HG03095 (cell line): ENCODE data around the gene DNAJC5.
"Not testable (repeated sequence)": the region's sequence is repeated elsewhere in the genome, so short reads cannot be mapped to it uniquely, and the experiment has no call there.

ENCODE experiments used
- ATAC-seq: cut with Tn5 transposase; IDR thresholded peaks from one replicate; pipeline ENCODE4 v1.9.1; 2021; ENCODE audit warnings: moderate library complexity; ENCODE audit not compliant: unreplicated experiment

Gene DNAJC5

GRCh38 chr20:63903796-63904561 lies 9.1 kb downstream of the DNAJC5 start:
- no peak for ATAC-seq

- ATAC-seq: no peak
Observed at GRCh38 chr20:63908008-63908682, 13.2 kb downstream of the DNAJC5 start.

- ATAC-seq: no peak
Observed at GRCh38 chr20:63911176-63911575, 16.2 kb downstream of the DNAJC5 start.

- ATAC-seq: no peak
Observed at GRCh38 chr20:63913768-63914167, 18.8 kb downstream of the DNAJC5 start.

DNA sequence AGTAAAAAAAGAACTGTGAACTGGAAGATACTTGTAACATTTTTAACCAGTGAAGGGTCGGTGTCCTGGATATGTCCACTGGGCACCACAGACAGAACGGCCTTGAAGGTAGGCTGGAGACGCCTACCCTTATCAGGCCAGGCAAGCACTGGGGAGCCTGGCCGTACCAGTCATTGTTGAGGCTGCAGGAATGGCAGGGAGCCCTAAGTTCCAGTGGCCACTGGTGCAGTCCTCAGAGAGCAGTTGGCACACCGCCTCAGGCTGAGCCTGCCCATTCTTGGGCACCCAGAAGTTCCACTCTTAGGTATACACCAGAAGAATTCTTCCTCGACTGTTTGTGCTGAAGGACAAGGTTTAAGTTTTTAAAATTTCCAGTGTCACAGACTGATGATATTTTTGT lies 20.5 kb downstream of the DNAJC5 start:
- no peak for ATAC-seq

DNA sequence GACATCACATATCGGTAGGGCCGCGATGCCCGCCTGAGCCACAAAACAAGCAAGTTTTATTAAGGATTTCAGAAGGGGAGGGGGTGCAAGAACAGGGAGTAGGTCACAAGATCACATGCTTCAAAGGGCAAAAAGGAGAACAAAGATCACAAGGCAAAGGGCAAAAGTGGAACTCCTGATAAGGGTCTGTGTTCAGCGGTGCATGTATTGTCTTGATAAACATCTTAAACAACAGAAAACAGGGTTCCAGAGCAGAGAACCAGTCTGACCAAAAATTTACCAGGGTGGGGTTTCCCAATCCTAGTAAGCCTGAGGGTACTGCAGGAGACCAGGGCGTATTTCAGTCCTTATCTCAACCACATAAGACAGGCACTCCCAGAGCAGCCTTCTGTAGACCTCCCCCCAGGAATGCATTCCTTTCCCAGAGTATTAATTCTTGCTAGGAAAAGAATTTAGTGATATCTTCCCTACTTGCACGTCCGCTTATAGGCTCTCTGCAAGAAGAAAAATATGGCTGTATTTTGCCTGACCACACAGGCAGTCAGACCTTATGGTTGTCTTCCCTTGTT lies 21.5 kb downstream of the DNAJC5 start:
- ATAC-seq: not testable (repeated sequence)

DNA sequence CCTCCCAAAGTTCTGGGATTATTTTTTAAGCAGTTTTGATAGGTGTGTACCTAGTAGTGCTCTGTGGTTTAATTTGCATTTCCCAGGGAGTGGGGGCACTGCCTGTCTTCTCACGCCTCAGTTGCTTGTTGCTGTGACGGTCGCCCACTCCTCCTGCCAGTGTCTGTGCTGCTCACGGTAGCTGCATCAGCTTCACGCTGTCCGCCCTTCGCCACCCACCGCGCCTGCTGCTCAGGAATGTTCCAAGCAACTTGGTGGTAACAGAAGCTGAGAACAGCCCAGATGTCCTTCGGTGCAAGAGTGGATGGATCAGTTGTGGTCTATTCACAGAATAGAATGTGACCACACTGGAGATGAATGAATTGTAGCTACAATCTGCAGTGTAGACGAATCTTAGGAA lies 22.9 kb downstream of the DNAJC5 start:
- no peak for ATAC-seq

DNA sequence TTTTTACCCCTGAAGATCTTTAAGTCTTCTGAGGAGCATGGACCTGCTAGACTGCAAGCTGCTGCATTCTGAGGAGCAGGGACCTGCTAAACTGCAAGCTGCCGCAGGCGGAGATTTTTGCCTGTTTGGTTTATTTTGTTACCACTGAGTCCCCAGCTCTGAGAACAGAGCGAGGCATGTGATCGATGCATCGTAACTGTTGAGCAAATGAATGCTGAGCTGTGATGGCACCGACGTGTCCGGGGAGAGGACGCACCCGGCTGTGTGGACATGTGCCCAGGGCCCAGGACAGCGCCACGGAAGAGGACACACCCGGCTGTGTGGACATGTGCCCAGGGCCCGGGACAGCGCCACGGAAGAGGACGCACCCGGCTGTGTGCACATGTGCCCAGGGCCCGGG lies 24.2 kb downstream of the DNAJC5 start:
- ATAC-seq: no peak

DNA sequence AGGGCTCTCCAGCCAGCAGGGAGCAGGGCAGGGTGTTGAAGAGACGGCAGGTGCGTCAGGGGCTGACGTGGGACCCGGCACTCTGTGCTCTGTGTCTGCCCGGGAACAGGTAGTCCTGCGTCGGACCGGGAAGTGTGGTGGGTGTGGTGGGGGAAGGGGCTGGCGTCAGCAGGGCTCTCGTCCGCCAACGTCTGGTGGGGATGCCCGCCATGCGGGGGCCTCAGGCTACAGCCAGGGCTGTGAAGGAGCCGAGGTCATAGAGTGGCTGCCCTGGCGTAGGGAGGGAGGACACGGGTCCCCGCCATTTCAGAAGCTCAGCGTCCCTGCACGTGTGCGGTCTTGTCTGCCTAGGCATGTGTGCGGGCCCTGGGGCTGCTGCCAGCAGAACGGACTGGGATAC lies 25.3 kb downstream of the DNAJC5 start:
- ATAC-seq: no peak

GRCh38 chr20:63923651-63924050 lies 28.7 kb downstream of the DNAJC5 start:
- no peak for ATAC-seq

GRCh38 chr20:63924241-63924640 lies 29.3 kb downstream of the DNAJC5 start:
- ATAC-seq: no peak

- no peak for ATAC-seq
Observed at GRCh38 chr20:63926298-63926697, 31.4 kb downstream of the DNAJC5 start.

- no peak for ATAC-seq
Observed at GRCh38 chr20:63929071-63929470, 34.1 kb downstream of the DNAJC5 start.

- not testable (repeated sequence) for ATAC-seq
Observed at GRCh38 chr20:63929473-63929883, 34.6 kb downstream of the DNAJC5 start.

DNA sequence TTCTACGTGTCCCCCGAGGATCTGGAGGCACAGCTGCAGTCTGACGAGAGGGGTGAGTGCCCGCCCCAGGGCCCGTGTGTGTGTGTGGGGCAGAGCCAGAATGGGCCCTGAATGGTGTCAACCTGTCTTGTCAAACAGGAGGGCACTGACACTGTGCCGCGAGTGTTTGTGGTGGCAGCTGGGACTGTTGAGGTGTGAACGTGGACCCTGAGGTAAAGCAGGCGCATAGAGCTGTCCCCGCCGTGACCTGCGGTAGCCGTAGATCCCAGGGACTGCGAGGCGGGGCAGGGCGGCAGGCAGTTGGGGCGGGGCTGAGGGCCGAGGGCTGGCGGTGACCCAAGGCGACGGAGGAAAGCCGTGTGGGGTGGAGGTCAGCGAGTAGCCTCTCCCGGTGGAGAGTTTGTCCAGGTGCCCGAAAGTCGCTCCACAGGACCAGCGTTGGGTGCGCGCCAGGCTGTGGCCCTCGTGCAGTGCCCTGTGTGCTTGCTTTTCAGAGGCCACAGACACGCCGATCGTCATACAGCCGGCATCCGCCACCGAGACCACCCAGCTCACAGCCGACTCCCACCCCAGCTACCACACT lies 36.1 kb downstream of the DNAJC5 start:
- ATAC-seq: no peak

GRCh38 chr20:63931735-63932134 lies 36.8 kb downstream of the DNAJC5 start:
- ATAC-seq: no peak

GRCh38 chr20:63932606-63933160 lies 37.8 kb downstream of the DNAJC5 start:
- no peak for ATAC-seq

DNA sequence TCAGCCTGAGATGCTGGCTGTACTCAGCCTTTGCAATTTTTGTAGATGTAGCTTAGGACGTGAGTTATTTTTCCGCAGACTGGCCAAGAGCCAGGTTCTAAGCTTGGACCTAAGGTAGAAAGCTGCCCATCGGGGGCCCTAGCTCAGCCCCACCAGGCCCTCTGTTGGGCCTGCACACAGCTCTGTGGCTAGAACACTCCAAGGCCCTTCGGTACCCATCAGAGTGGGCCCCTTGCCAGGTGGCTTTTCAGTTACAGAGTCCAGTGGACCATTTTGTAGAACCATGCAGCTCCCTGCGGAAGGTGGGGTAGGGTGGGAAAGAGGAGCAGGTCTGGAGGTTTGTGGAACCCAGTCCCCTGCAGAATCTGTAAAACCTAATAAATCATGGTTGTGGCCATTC lies 38.7 kb downstream of the DNAJC5 start:
- no peak for ATAC-seq

- no peak for ATAC-seq
Observed at GRCh38 chr20:63934271-63935068, 39.5 kb downstream of the DNAJC5 start.

DNA sequence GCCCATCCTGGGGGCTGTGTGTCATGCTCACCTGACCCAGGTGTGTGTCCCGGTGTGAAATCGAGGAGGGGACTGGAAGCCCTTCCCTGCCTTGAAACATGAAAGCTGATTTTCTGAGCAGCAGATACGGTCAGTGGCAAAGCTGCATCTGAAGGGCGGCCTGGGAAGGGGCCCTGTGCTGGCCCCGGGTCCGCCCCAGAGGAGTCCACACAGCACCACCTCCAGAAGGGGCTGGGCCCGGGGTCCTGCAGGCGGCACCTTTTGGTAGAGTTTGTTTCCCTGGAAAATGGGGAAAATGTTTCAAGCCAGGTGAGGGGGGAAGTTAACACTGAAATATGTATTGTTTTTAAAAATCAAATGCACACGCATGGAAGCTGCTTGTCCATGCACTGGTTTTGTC lies 40.5 kb downstream of the DNAJC5 start:
- ATAC-seq: no peak

- ATAC-seq: no peak
Observed at GRCh38 chr20:63937596-63937995, 42.7 kb downstream of the DNAJC5 start.
